Astrocyte (in vitro differentiated cells and primary cell): ENCODE results near the gene GORASP2.

Experiments
- EZH2 ChIP-seq: IDR thresholded peaks from 2 replicates; pipeline ENCODE4 v1.6.1; 2012; ENCODE audit warnings: mild to moderate bottlenecking, low read length, inconsistent platforms; ENCODE audit not compliant: insufficient read depth
- TF ChIP-seq, protein P1 (sequence below): IDR thresholded peaks from 2 replicates; pipeline ENCODE4 v1.5.1; 2011; ENCODE audit warnings: low read depth, mild to moderate bottlenecking, inconsistent platforms, low read length, moderate library complexity; ENCODE audit not compliant: insufficient read depth

GRCh38 chr2:170885130-170885791 lies 43.8 kb upstream of the GORASP2 start:
- TF ChIP-seq, protein P1, sequence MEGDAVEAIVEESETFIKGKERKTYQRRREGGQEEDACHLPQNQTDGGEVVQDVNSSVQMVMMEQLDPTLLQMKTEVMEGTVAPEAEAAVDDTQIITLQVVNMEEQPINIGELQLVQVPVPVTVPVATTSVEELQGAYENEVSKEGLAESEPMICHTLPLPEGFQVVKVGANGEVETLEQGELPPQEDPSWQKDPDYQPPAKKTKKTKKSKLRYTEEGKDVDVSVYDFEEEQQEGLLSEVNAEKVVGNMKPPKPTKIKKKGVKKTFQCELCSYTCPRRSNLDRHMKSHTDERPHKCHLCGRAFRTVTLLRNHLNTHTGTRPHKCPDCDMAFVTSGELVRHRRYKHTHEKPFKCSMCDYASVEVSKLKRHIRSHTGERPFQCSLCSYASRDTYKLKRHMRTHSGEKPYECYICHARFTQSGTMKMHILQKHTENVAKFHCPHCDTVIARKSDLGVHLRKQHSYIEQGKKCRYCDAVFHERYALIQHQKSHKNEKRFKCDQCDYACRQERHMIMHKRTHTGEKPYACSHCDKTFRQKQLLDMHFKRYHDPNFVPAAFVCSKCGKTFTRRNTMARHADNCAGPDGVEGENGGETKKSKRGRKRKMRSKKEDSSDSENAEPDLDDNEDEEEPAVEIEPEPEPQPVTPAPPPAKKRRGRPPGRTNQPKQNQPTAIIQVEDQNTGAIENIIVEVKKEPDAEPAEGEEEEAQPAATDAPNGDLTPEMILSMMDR = no peak
- no peak for TF ChIP-seq EZH2
